Stimulated activated naive B cell treated with anti-CD40 and anti-IgM and Interleukin-4, amounts not matched to agents 10 μg/mL and 1 μg/mL and 100 μg/mL, for 72 hours (primary cell): ENCODE measurements around the gene ADGRG3.

ENCODE experiments used
- ATAC-seq, 2 donors: fragments of 150-1000 bp; cut with Tn5 transposase; replicated peaks; 2 replicates each; pipeline ENCODE4 v1.10.0; 2021; ENCODE audit warnings: moderate library complexity in 1 of 2
- DNase-seq: peaks from one replicate; pipeline ENCODE4 v3.0.0; 2021
- H3K27ac Mint-ChIP-seq: one replicate; pipeline ENCODE4 v1.8.0; 2022; ENCODE audit warnings: mild to moderate bottlenecking, mixed read lengths
- H3K27me3 Mint-ChIP-seq, 2 donors: one replicate each; pipeline ENCODE4 v1.8.0; 2022; ENCODE audit warnings: mixed read lengths in 2 of 2
- H3K36me3 Mint-ChIP-seq, 2 donors: one replicate each; pipeline ENCODE4 v1.8.0; 2022; ENCODE audit warnings: mixed read lengths in 2 of 2, mild to moderate bottlenecking in 1 of 2
- H3K4me1 Mint-ChIP-seq, 2 donors: one replicate each; pipeline ENCODE4 v1.8.0; 2022; ENCODE audit warnings: mixed read lengths in 2 of 2, mild to moderate bottlenecking in 1 of 2
- H3K4me3 Mint-ChIP-seq, 2 donors: one replicate each; pipeline ENCODE4 v1.8.0; 2022; ENCODE audit warnings: mild to moderate bottlenecking in 2 of 2, mixed read lengths in 2 of 2, moderate library complexity in 1 of 2
- H3K9me3 Mint-ChIP-seq, 2 donors: one replicate each; pipeline ENCODE4 v1.8.0; 2022; ENCODE audit warnings: mixed read lengths in 2 of 2, mild to moderate bottlenecking in 1 of 2

ADGRG3 gene

GRCh38 chr16:57695680-57696069, 27.6 kb downstream of the ADGRG3 start:
- no peak overlapping the region for H3K27ac Mint-ChIP-seq

GRCh38 chr16:57696240-57696639, 28.1 kb downstream of the ADGRG3 start:
- DNase-seq = no peak
- H3K4me1 Mint-ChIP-seq = peaks cover 9 to 10% of the 10 kb centered on the region in 2 donors
- no peaks in the 10 kb centered on the region for H3K36me3 Mint-ChIP-seq
- H3K9me3 Mint-ChIP-seq = no peaks in the 10 kb centered on the region
- no peak overlapping the region for H3K4me3 Mint-ChIP-seq
- no peak for ATAC-seq
- no peak overlapping the region for H3K27ac Mint-ChIP-seq
- H3K27me3 Mint-ChIP-seq = no peaks in the 10 kb centered on the region

More at GRCh38 chr16:57695680-57696069, 27.6 kb downstream of the ADGRG3 start:
- Mint-ChIP-seq H3K36me3 (no peaks in the 10 kb centered on the region), H3K4me1 (peaks cover 11 to 15% of the 10 kb centered on the region in 2 donors), H3K9me3 (no peaks in the 10 kb centered on the region), H3K27me3 (no peaks in the 10 kb centered on the region), H3K4me3 (no peak overlapping the region)
- no peak for DNase-seq
- ATAC-seq = no peak

GRCh38 chr16:57697896-57698537, 29.9 kb downstream of the ADGRG3 start:
- ATAC-seq = no peak
- Mint-ChIP-seq H3K27ac (no peak overlapping the region), H3K36me3 (no peaks in the 10 kb centered on the region), H3K27me3 (no peaks in the 10 kb centered on the region), H3K4me3 (no peak overlapping the region), H3K4me1 (peaks cover 9 to 10% of the 10 kb centered on the region in 2 donors), H3K9me3 (no peaks in the 10 kb centered on the region)
- no peak for DNase-seq

GRCh38 chr16:57698812-57699405, 30.8 kb downstream of the ADGRG3 start:
- DNase-seq = no peak
- H3K9me3 Mint-ChIP-seq = no peaks in the 10 kb centered on the region
- no peak overlapping the region for H3K4me3 Mint-ChIP-seq

GRCh38 chr16:57699481-57699880, 31.4 kb downstream of the ADGRG3 start:
- no peak for ATAC-seq
- Mint-ChIP-seq H3K27ac (no peak overlapping the region), H3K4me1 (peaks cover 9 to 14% of the 10 kb centered on the region in 2 donors), H3K36me3 (no peaks in the 10 kb centered on the region), H3K9me3 (no peaks in the 10 kb centered on the region), H3K4me3 (no peak overlapping the region), H3K27me3 (peaks cover 0 to 4% of the 10 kb centered on the region in 2 donors)
- DNase-seq = no peak

More at GRCh38 chr16:57698812-57699405, 30.8 kb downstream of the ADGRG3 start:
- ATAC-seq = no peak
- no peak overlapping the region for H3K27ac Mint-ChIP-seq
- no peaks in the 10 kb centered on the region for H3K36me3 Mint-ChIP-seq
- H3K27me3 Mint-ChIP-seq = no peaks in the 10 kb centered on the region
- peaks cover 9 to 10% of the 10 kb centered on the region in 2 donors for H3K4me1 Mint-ChIP-seq

GRCh38 chr16:57699899-57700298, 31.8 kb downstream of the ADGRG3 start:
- ATAC-seq (no peak), DNase-seq (no peak)
- no peaks in the 10 kb centered on the region for H3K9me3 Mint-ChIP-seq
- peaks cover 0 to 8% of the 10 kb centered on the region in 2 donors for H3K27me3 Mint-ChIP-seq
- no peak overlapping the region for H3K27ac Mint-ChIP-seq
- H3K36me3 Mint-ChIP-seq = no peaks in the 10 kb centered on the region
- H3K4me3 Mint-ChIP-seq = no peak overlapping the region
- H3K4me1 Mint-ChIP-seq = peaks cover 5 to 11% of the 10 kb centered on the region in 2 donors

- Mint-ChIP-seq H3K27ac (no peak overlapping the region), H3K4me3 (no peak overlapping the region), H3K4me1 (peaks cover 0 to 5% of the 10 kb centered on the region in 2 donors), H3K9me3 (no peaks in the 10 kb centered on the region), H3K27me3 (peaks cover 5 to 8% of the 10 kb centered on the region in 2 donors), H3K36me3 (no peaks in the 10 kb centered on the region)
- DNase-seq = no peak
- no peak for ATAC-seq
These were observed 32.9 kb downstream of the ADGRG3 start for GRCh38 chr16:57700781-57701551.

GRCh38 chr16:57701759-57702371, 33.8 kb downstream of the ADGRG3 start:
- no peak for DNase-seq
- H3K4me3 Mint-ChIP-seq = no peak overlapping the region

GRCh38 chr16:57703416-57704010, 35.4 kb downstream of the ADGRG3 start:
- no peaks in the 10 kb centered on the region for H3K36me3 Mint-ChIP-seq
- H3K4me3 Mint-ChIP-seq = no peak overlapping the region
- peaks cover 0 to 5% of the 10 kb centered on the region in 2 donors for H3K4me1 Mint-ChIP-seq
- peaks cover 10 to 21% of the 10 kb centered on the region in 2 donors for H3K27me3 Mint-ChIP-seq
- H3K9me3 Mint-ChIP-seq = peaks cover 0 to 2% of the 10 kb centered on the region in 2 donors
- no peak overlapping the region for H3K27ac Mint-ChIP-seq
- DNase-seq (no peak), ATAC-seq (no peak)

More at GRCh38 chr16:57701759-57702371, 33.8 kb downstream of the ADGRG3 start:
- Mint-ChIP-seq H3K4me1 (peaks cover 0 to 5% of the 10 kb centered on the region in 2 donors), H3K27ac (no peak overlapping the region), H3K36me3 (no peaks in the 10 kb centered on the region), H3K27me3 (peaks cover 8 to 10% of the 10 kb centered on the region in 2 donors), H3K9me3 (peaks cover 0 to 2% of the 10 kb centered on the region in 2 donors)
- ATAC-seq = no peak

GRCh38 chr16:57704011-57704904, 36.2 kb downstream of the ADGRG3 start:
- DNase-seq = no peak
- Mint-ChIP-seq H3K36me3 (no peaks in the 10 kb centered on the region), H3K27me3 (peaks cover 10 to 21% of the 10 kb centered on the region in 2 donors), H3K27ac (no peak overlapping the region), H3K4me3 (no peak overlapping the region), H3K9me3 (peaks cover 0 to 2% of the 10 kb centered on the region in 2 donors), H3K4me1 (peaks cover 0 to 5% of the 10 kb centered on the region in 2 donors)
- ATAC-seq = no peak

- Mint-ChIP-seq H3K4me3 (no peak overlapping the region), H3K4me1 (peaks cover 0 to 5% of the 10 kb centered on the region in 2 donors), H3K36me3 (no peaks in the 10 kb centered on the region), H3K9me3 (peaks cover 0 to 2% of the 10 kb centered on the region in 2 donors), H3K27me3 (peaks cover 10 to 21% of the 10 kb centered on the region in 2 donors), H3K27ac (no peak overlapping the region)
- no peak for DNase-seq
- ATAC-seq = no peak
These were observed 37.1 kb downstream of the ADGRG3 start for GRCh38 chr16:57704905-57705852.

GRCh38 chr16:57706717-57707116, 38.6 kb downstream of the ADGRG3 start:
- Mint-ChIP-seq H3K27me3 (peaks cover 10 to 21% of the 10 kb centered on the region in 2 donors), H3K9me3 (peaks cover 0 to 2% of the 10 kb centered on the region in 2 donors), H3K27ac (no peak overlapping the region), H3K4me1 (peaks cover 0 to 5% of the 10 kb centered on the region in 2 donors), H3K4me3 (no peak overlapping the region), H3K36me3 (no peaks in the 10 kb centered on the region)
- ATAC-seq (no peak), DNase-seq (no peak)
